ENCODE results near the gene ATAD3C. TPM values are rescaled to one million over a fixed set of nuclear protein-coding genes. Genes with fewer than 3 reads are reported as not detected.

Gene ATAD3C
- total RNA-seq, 2 donors from 2014 or later, result 0.55 TPM

GRCh38 chr1:1423245-1423597 lies 26.3 kb upstream of the ATAD3C start:
- Histone ChIP-seq H3K4me3 (ENCODE audit: low read length) (no peak overlapping the region), H3K4me1 (ENCODE audit: control insufficient read depth, insufficient read depth, low read length) (peaks cover 13% of the 10 kb centered on the region), H3K9me3 (ENCODE audit: control insufficient read depth, low read length) (no peaks in the 10 kb centered on the region), H3K9ac (ENCODE audit: extremely low read depth, low read length, poor library complexity, severe bottlenecking) (no peak overlapping the region), H3K36me3 (ENCODE audit: control insufficient read depth, insufficient read depth, low read length) (no peaks in the 10 kb centered on the region), H3K27me3 (ENCODE audit: control insufficient read depth, insufficient read depth, low read length, poor library complexity, severe bottlenecking) (no peaks in the 10 kb centered on the region), H3K27ac (ENCODE audit: low read depth, low read length) (no peak overlapping the region)
- Mint-ChIP-seq H3K27me3 (ENCODE audit: insufficient read depth) (peaks cover 5% of the 10 kb centered on the region), H3K9me3 (no peaks in the 10 kb centered on the region), H3K36me3 (ENCODE audit: low read depth) (no peaks in the 10 kb centered on the region), H3K4me3 (no peak overlapping the region), H3K4me1 (peaks cover 13% of the 10 kb centered on the region), H3K27ac (peak overlapping the region; percentile 86)
- no peak for TF ChIP-seq CTCF (conservative IDR thresholded peaks at IDR 0.05)
- 96% methylated on average over 6 to 7 of the region's 7 CpGs for WGBS, 2 experiments (ENCODE audit: insufficient coverage in 1 of 2, insufficient read length in 1 of 2)
- DNase-seq, result no peak

GRCh38 chr1:1424707-1425106 lies 24.8 kb upstream of the ATAD3C start:
- Histone ChIP-seq H3K9ac (ENCODE audit: extremely low read depth, low read length, poor library complexity, severe bottlenecking) (no peak overlapping the region), H3K36me3 (ENCODE audit: control insufficient read depth, insufficient read depth, low read length) (no peaks in the 10 kb centered on the region), H3K9me3 (ENCODE audit: control insufficient read depth, low read length) (no peaks in the 10 kb centered on the region), H3K4me3 (ENCODE audit: low read length) (no peak overlapping the region), H3K4me1 (ENCODE audit: control insufficient read depth, insufficient read depth, low read length) (peaks cover 13% of the 10 kb centered on the region), H3K27me3 (ENCODE audit: control insufficient read depth, insufficient read depth, low read length, poor library complexity, severe bottlenecking) (no peaks in the 10 kb centered on the region), H3K27ac (ENCODE audit: low read depth, low read length) (no peak overlapping the region)
- WGBS, 2 experiments (ENCODE audit: insufficient coverage in 1 of 2, insufficient read length in 1 of 2), result 92 to 96% methylated on average over 14 to 15 of the region's 15 CpGs
- TF ChIP-seq CTCF (conservative IDR thresholded peaks at IDR 0.05), result no peak
- H3K36me3 Mint-ChIP-seq (ENCODE audit: low read depth), result no peaks in the 10 kb centered on the region
- peaks cover 3% of the 10 kb centered on the region for H3K9me3 Mint-ChIP-seq
- peaks cover 5% of the 10 kb centered on the region for H3K27me3 Mint-ChIP-seq (ENCODE audit: insufficient read depth)
- H3K4me1 Mint-ChIP-seq, result peaks cover 12% of the 10 kb centered on the region
- DNase-seq, result no peak
- no peak overlapping the region for H3K27ac Mint-ChIP-seq
- H3K4me3 Mint-ChIP-seq, result no peak overlapping the region

- DNase-seq, result no peak
- H3K4me1 ChIP-seq (ENCODE audit: control insufficient read depth, insufficient read depth, low read length), result peaks cover 16% of the 10 kb centered on the region
- no peaks in the 10 kb centered on the region for H3K36me3 Mint-ChIP-seq (ENCODE audit: low read depth)
- peaks cover 18% of the 10 kb centered on the region for H3K4me1 Mint-ChIP-seq
- H3K36me3 ChIP-seq (ENCODE audit: control insufficient read depth, insufficient read depth, low read length), result no peaks in the 10 kb centered on the region
- peaks cover 3% of the 10 kb centered on the region for H3K9me3 Mint-ChIP-seq
- no peak overlapping the region for H3K4me3 Mint-ChIP-seq
- 78 to 88% methylated on average over 4 to 12 of the region's 12 CpGs for WGBS, 2 experiments (ENCODE audit: insufficient coverage in 1 of 2, insufficient read length in 1 of 2)
- no peaks in the 10 kb centered on the region for H3K27me3 ChIP-seq (ENCODE audit: control insufficient read depth, insufficient read depth, low read length, poor library complexity, severe bottlenecking)
- peaks cover 5% of the 10 kb centered on the region for H3K27me3 Mint-ChIP-seq (ENCODE audit: insufficient read depth)
- no peak overlapping the region for H3K27ac Mint-ChIP-seq
- no peaks in the 10 kb centered on the region for H3K9me3 ChIP-seq (ENCODE audit: control insufficient read depth, low read length)
- TF ChIP-seq CTCF (conservative IDR thresholded peaks at IDR 0.05), result no peak
- no peak overlapping the region for H3K9ac ChIP-seq (ENCODE audit: extremely low read depth, low read length, poor library complexity, severe bottlenecking)
- H3K4me3 ChIP-seq (ENCODE audit: low read length), result no peak overlapping the region
- H3K27ac ChIP-seq (ENCODE audit: low read depth, low read length), result no peak overlapping the region
These were observed 24.1 kb upstream of the ATAD3C start for GRCh38 chr1:1425426-1425752.

All from endodermal cell (in vitro differentiated cells).